Karpas-422 (cell line): ENCODE data around the gene SASH1. TPM values are rescaled to one million over a fixed set of nuclear protein-coding genes. Genes with fewer than 3 reads are reported as not detected.

Experiments
- DNase-seq: peaks from one replicate; pipeline ENCODE4 v3.0.0-alpha.2; 2015
- H2AFZ ChIP-seq: fragments of 200-600 bp; sonication (generic); 2 replicates; pipeline ENCODE4 v1.6.1; 2014; ENCODE audit warnings: antibody characterized with exemption, low read length, mixed read lengths
- H3K27ac ChIP-seq: fragments of 200-600 bp; sonication (generic); 2 replicates; pipeline ENCODE4 v1.5.1; 2014; ENCODE audit warnings: mild to moderate bottlenecking, low read length, moderate library complexity
- H3K27me3 ChIP-seq: fragments of 200-600 bp; sonication (generic); 2 replicates; pipeline ENCODE4 v1.6.1; 2014; ENCODE audit warnings: low read length, mixed read lengths
- H3K36me3 ChIP-seq: fragments of 200-600 bp; sonication (generic); 2 replicates; pipeline ENCODE4 v1.6.1; 2014; ENCODE audit warnings: low read length, mixed read lengths; ENCODE audit not compliant: insufficient read depth
- H3K4me1 ChIP-seq: fragments of 200-600 bp; sonication (generic); 2 replicates; pipeline ENCODE4 v1.6.1; 2014; ENCODE audit warnings: mild to moderate bottlenecking, low read length, mixed read lengths
- H3K4me2 ChIP-seq: fragments of 200-600 bp; sonication (generic); 2 replicates; pipeline ENCODE4 v1.6.1; 2014; ENCODE audit warnings: low read length, low read depth, mild to moderate bottlenecking; ENCODE audit not compliant: poor library complexity, severe bottlenecking
- H3K4me3 ChIP-seq: fragments of 200-600 bp; sonication (generic); 2 replicates; pipeline ENCODE4 v1.5.1; 2014; ENCODE audit warnings: mild to moderate bottlenecking, antibody characterized with exemption, low read length, mixed read lengths
- H3K79me2 ChIP-seq: fragments of 200-600 bp; sonication (generic); 2 replicates; pipeline ENCODE4 v1.6.1; 2014; ENCODE audit warnings: mild to moderate bottlenecking, low read length, mixed read lengths
- H3K9ac ChIP-seq: fragments of 200-600 bp; sonication (generic); 2 replicates; pipeline ENCODE4 v1.6.0; 2014; ENCODE audit warnings: low read length
- H3K9me2 ChIP-seq: fragments of 200-600 bp; sonication (generic), shearing (Covaris generic); replicated peaks from 2 replicates; pipeline ENCODE4 v1.6.0; 2014; ENCODE audit warnings: mild to moderate bottlenecking, low read length, moderate library complexity; ENCODE audit not compliant: insufficient read depth
- H3K9me3 ChIP-seq: fragments of 300-700, 200-600 bp; sonication (generic); 2 replicates; pipeline ENCODE4 v1.6.1; 2014; ENCODE audit warnings: low read length, mixed read lengths
- H4K20me1 ChIP-seq: fragments of 200-600 bp; sonication (generic); 2 replicates; pipeline ENCODE4 v1.6.1; 2014; ENCODE audit warnings: mild to moderate bottlenecking, antibody characterized with exemption, low read length, low read depth; ENCODE audit not compliant: insufficient read depth
- total RNA-seq: library from RNA; depleted of rRNA; stranded (reverse); fragments of >200 nt; shearing (Covaris generic); gene quantifications from 2 replicates; pipeline ENCODE4 v1.2.3, GENCODE V29; 2014; ENCODE audit warnings: low replicate concordance

Gene SASH1
- total RNA-seq, 1 experiment from 2014 or later, result 0.15 TPM

GRCh38 chr6:148491638-148492251 is 149.1 kb downstream of the SASH1 start:
- H4K20me1 ChIP-seq, result no peaks in the 10 kb centered on the region
- no peaks in the 10 kb centered on the region for H3K4me1 ChIP-seq
- no peaks in the 10 kb centered on the region for H3K36me3 ChIP-seq
- H3K79me2 ChIP-seq, result no peaks in the 10 kb centered on the region
- H3K9ac ChIP-seq, result no peak overlapping the region
- H3K9me3 ChIP-seq, result no peaks in the 10 kb centered on the region
- H2AFZ ChIP-seq, result no peak overlapping the region
- no peak overlapping the region for H3K27ac ChIP-seq
- H3K9me2 ChIP-seq, result no peaks in the 10 kb centered on the region
- no peaks in the 10 kb centered on the region for H3K27me3 ChIP-seq
- DNase-seq, result no peak
- H3K4me2 ChIP-seq, result no peak overlapping the region
- H3K4me3 ChIP-seq, result no peak overlapping the region

GRCh38 chr6:148492654-148493290 is 150.1 kb downstream of the SASH1 start:
- no peaks in the 10 kb centered on the region for H3K27me3 ChIP-seq
- no peak overlapping the region for H2AFZ ChIP-seq
- H3K36me3 ChIP-seq, result no peaks in the 10 kb centered on the region
- H3K4me3 ChIP-seq, result no peak overlapping the region
- no peaks in the 10 kb centered on the region for H4K20me1 ChIP-seq
- H3K79me2 ChIP-seq, result no peaks in the 10 kb centered on the region
- no peak overlapping the region for H3K9ac ChIP-seq
- no peaks in the 10 kb centered on the region for H3K4me1 ChIP-seq
- DNase-seq, result no peak
- H3K4me2 ChIP-seq, result no peak overlapping the region
- no peak overlapping the region for H3K27ac ChIP-seq
- H3K9me2 ChIP-seq, result no peaks in the 10 kb centered on the region
- no peaks in the 10 kb centered on the region for H3K9me3 ChIP-seq

- Histone ChIP-seq H3K9ac (no peak overlapping the region), H2AFZ (no peak overlapping the region), H3K4me1 (no peaks in the 10 kb centered on the region), H3K27ac (no peak overlapping the region), H3K27me3 (no peaks in the 10 kb centered on the region), H3K9me3 (no peaks in the 10 kb centered on the region), H3K4me3 (no peak overlapping the region), H3K9me2 (no peaks in the 10 kb centered on the region), H3K4me2 (no peak overlapping the region), H3K36me3 (no peaks in the 10 kb centered on the region), H3K79me2 (no peaks in the 10 kb centered on the region), H4K20me1 (no peaks in the 10 kb centered on the region)
- DNase-seq, result no peak
Observed at GRCh38 chr6:148493424-148493823, 150.8 kb downstream of the SASH1 start.

- Histone ChIP-seq H3K27me3 (no peaks in the 10 kb centered on the region), H3K79me2 (no peaks in the 10 kb centered on the region), H4K20me1 (no peaks in the 10 kb centered on the region), H3K9me3 (no peaks in the 10 kb centered on the region), H3K4me1 (no peaks in the 10 kb centered on the region), H3K4me2 (no peak overlapping the region), H2AFZ (no peak overlapping the region), H3K36me3 (no peaks in the 10 kb centered on the region), H3K27ac (no peak overlapping the region), H3K4me3 (no peak overlapping the region), H3K9me2 (no peaks in the 10 kb centered on the region), H3K9ac (no peak overlapping the region)
- no peak for DNase-seq
Observed at GRCh38 chr6:148494226-148494625, 151.6 kb downstream of the SASH1 start.

- no peaks in the 10 kb centered on the region for H3K9me2 ChIP-seq
- H3K4me2 ChIP-seq, result no peak overlapping the region
- H3K4me1 ChIP-seq, result no peaks in the 10 kb centered on the region
- no peak overlapping the region for H2AFZ ChIP-seq
- no peaks in the 10 kb centered on the region for H4K20me1 ChIP-seq
- no peaks in the 10 kb centered on the region for H3K27me3 ChIP-seq
- no peak overlapping the region for H3K9ac ChIP-seq
- no peaks in the 10 kb centered on the region for H3K36me3 ChIP-seq
- DNase-seq, result no peak
- no peaks in the 10 kb centered on the region for H3K79me2 ChIP-seq
- H3K9me3 ChIP-seq, result no peaks in the 10 kb centered on the region
- H3K4me3 ChIP-seq, result no peak overlapping the region
- H3K27ac ChIP-seq, result no peak overlapping the region
Observed at GRCh38 chr6:148495029-148495428, 152.4 kb downstream of the SASH1 start.

GRCh38 chr6:148497257-148497656 is 154.6 kb downstream of the SASH1 start:
- Histone ChIP-seq H3K4me2 (no peak overlapping the region), H4K20me1 (no peaks in the 10 kb centered on the region), H3K27me3 (no peaks in the 10 kb centered on the region), H2AFZ (no peak overlapping the region), H3K9ac (no peak overlapping the region), H3K4me1 (no peaks in the 10 kb centered on the region), H3K9me3 (no peaks in the 10 kb centered on the region), H3K79me2 (no peaks in the 10 kb centered on the region), H3K9me2 (no peaks in the 10 kb centered on the region), H3K4me3 (no peak overlapping the region), H3K36me3 (no peaks in the 10 kb centered on the region), H3K27ac (no peak overlapping the region)
- DNase-seq, result no peak

GRCh38 chr6:148497717-148498116 is 155.1 kb downstream of the SASH1 start:
- Histone ChIP-seq H3K4me3 (no peak overlapping the region), H2AFZ (no peak overlapping the region), H3K27me3 (no peaks in the 10 kb centered on the region), H3K9me3 (no peaks in the 10 kb centered on the region), H3K9ac (no peak overlapping the region), H3K4me1 (no peaks in the 10 kb centered on the region), H3K36me3 (no peaks in the 10 kb centered on the region), H3K79me2 (no peaks in the 10 kb centered on the region), H3K9me2 (no peaks in the 10 kb centered on the region), H3K4me2 (no peak overlapping the region), H4K20me1 (no peaks in the 10 kb centered on the region), H3K27ac (no peak overlapping the region)
- no peak for DNase-seq

GRCh38 chr6:148500402-148500801 is 157.8 kb downstream of the SASH1 start:
- Histone ChIP-seq H3K27me3 (no peaks in the 10 kb centered on the region), H4K20me1 (no peaks in the 10 kb centered on the region), H3K79me2 (no peaks in the 10 kb centered on the region), H3K9me3 (no peaks in the 10 kb centered on the region), H3K4me1 (no peaks in the 10 kb centered on the region), H2AFZ (no peak overlapping the region), H3K9ac (no peak overlapping the region), H3K4me3 (no peak overlapping the region), H3K36me3 (no peaks in the 10 kb centered on the region), H3K4me2 (no peak overlapping the region), H3K9me2 (no peaks in the 10 kb centered on the region), H3K27ac (no peak overlapping the region)
- no peak for DNase-seq
